OCI-LY1 (cell line): ENCODE measurements around the gene TNFSF4.

Experiments
- H2AFZ ChIP-seq: fragments of 200-600 bp; sonication (generic), shearing (Covaris generic); 2 replicates; pipeline ENCODE4 v1.6.0; 2014; ENCODE audit warnings: antibody characterized with exemption, mild to moderate bottlenecking, low read length
- H3F3A ChIP-seq: fragments of 200-600 bp; sonication (generic), shearing (Covaris generic); 2 replicates; pipeline ENCODE4 v1.6.0; 2014; ENCODE audit warnings: mild to moderate bottlenecking, antibody characterized with exemption, low read length, moderate library complexity; ENCODE audit not compliant: insufficient read depth
- H3K27ac ChIP-seq: fragments of 200-600 bp; sonication (generic); 2 replicates; pipeline ENCODE4 v1.5.1; 2014; ENCODE audit warnings: low read length, mixed run types, mild to moderate bottlenecking, low read depth; ENCODE audit not compliant: poor library complexity, severe bottlenecking
- H3K27me3 ChIP-seq: fragments of 200-600 bp; sonication (generic); 2 replicates; pipeline ENCODE4 v1.6.0; 2014; ENCODE audit warnings: antibody characterized with exemption, mild to moderate bottlenecking, low read length, moderate library complexity; ENCODE audit not compliant: insufficient read depth
- H3K36me3 ChIP-seq: fragments of 200-600 bp; sonication (generic); 2 replicates; pipeline ENCODE4 v1.6.1; 2014; ENCODE audit warnings: mild to moderate bottlenecking, antibody characterized with exemption, low read length, moderate library complexity, mixed read lengths; ENCODE audit not compliant: insufficient read depth
- H3K4me1 ChIP-seq: fragments of 200-600 bp; sonication (generic); 2 replicates; pipeline ENCODE4 v1.5.1; 2014; ENCODE audit warnings: mild to moderate bottlenecking, low read length, moderate library complexity; ENCODE audit not compliant: insufficient read depth, severe bottlenecking
- H3K4me2 ChIP-seq: fragments of 200-600 bp; sonication (generic), shearing (Covaris generic); 2 replicates; pipeline ENCODE4 v1.6.1; 2014; ENCODE audit warnings: low read length
- H3K4me3 ChIP-seq: fragments of 200-600 bp; sonication (generic); 2 replicates; pipeline ENCODE4 v1.5.1; 2014; ENCODE audit warnings: low read length, low read depth, mild to moderate bottlenecking, mixed read lengths; ENCODE audit not compliant: poor library complexity, severe bottlenecking
- H3K79me2 ChIP-seq: fragments of 200-600 bp; shearing (Covaris generic); 2 replicates; pipeline ENCODE4 v1.6.1; 2016; ENCODE audit warnings: mixed run types, low read length, mixed read lengths; ENCODE audit not compliant: insufficient read depth
- H3K9ac ChIP-seq: fragments of 200-600 bp; sonication (generic), shearing (Covaris generic); 2 replicates; pipeline ENCODE4 v1.6.1; 2014; ENCODE audit warnings: mild to moderate bottlenecking, low read length, mixed read lengths
- H3K9me2 ChIP-seq: fragments of 200-600 bp; sonication (generic), shearing (Covaris generic); 2 replicates; pipeline ENCODE4 v1.6.1; 2014; ENCODE audit warnings: low read depth, mild to moderate bottlenecking, low read length, mixed read lengths
- H3K9me3 ChIP-seq: fragments of 200-600 bp; shearing (Covaris generic); 2 replicates; pipeline ENCODE4 v1.6.1; 2014; ENCODE audit warnings: low read length, mixed read lengths
- H4K20me1 ChIP-seq: fragments of 200-600 bp; sonication (generic), shearing (Covaris generic); 2 replicates; pipeline ENCODE4 v1.6.0; 2016; ENCODE audit warnings: mild to moderate bottlenecking, low read length; ENCODE audit not compliant: insufficient read depth
- CTCF ChIP-seq: fragments of 200-600 bp; sonication (generic), shearing (Covaris generic); IDR thresholded peaks from 2 replicates; pipeline ENCODE4 v1.5.1; 2017; ENCODE audit warnings: mild to moderate bottlenecking, antibody characterized with exemption, low read length, moderate library complexity, mixed read lengths
- EZH2 ChIP-seq: fragments of 200-600 bp; sonication (generic), shearing (Covaris generic); IDR thresholded peaks from 2 replicates; pipeline ENCODE4 v1.8.0; 2017; ENCODE audit warnings: borderline replicate concordance, mixed run types, mild to moderate bottlenecking, antibody characterized with exemption, low read length, moderate library complexity, mixed read lengths

The TNFSF4 gene

GRCh38 chr1:173195596-173196088, 11.5 kb downstream of the TNFSF4 start:
- Histone ChIP-seq H3K9me3 (no peaks in the 10 kb centered on the region), H4K20me1 (no peaks in the 10 kb centered on the region), H3K27me3 (no peaks in the 10 kb centered on the region), H3K4me2 (no peak overlapping the region), H3K79me2 (no peaks in the 10 kb centered on the region), H3K36me3 (no peaks in the 10 kb centered on the region), H2AFZ (no peak overlapping the region), H3K9ac (no peak overlapping the region), H3K4me1 (peaks cover 13% of the 10 kb centered on the region), H3F3A (no peaks in the 10 kb centered on the region), H3K9me2 (no peaks in the 10 kb centered on the region), H3K27ac (no peak overlapping the region), H3K4me3 (no peak overlapping the region)
- TF ChIP-seq EZH2 (no peak), CTCF (no peak)

- no peaks in the 10 kb centered on the region for H3K79me2 ChIP-seq
- no peaks in the 10 kb centered on the region for H3K9me2 ChIP-seq
- H3K9me3 ChIP-seq: no peaks in the 10 kb centered on the region
- H3K27ac ChIP-seq: no peak overlapping the region
- peaks cover 19% of the 10 kb centered on the region for H3K4me1 ChIP-seq
- H3F3A ChIP-seq: no peaks in the 10 kb centered on the region
- no peak overlapping the region for H3K4me3 ChIP-seq
- H3K9ac ChIP-seq: no peak overlapping the region
- TF ChIP-seq CTCF: no peak
- no peak for TF ChIP-seq EZH2
- H3K36me3 ChIP-seq: no peaks in the 10 kb centered on the region
- H4K20me1 ChIP-seq: no peaks in the 10 kb centered on the region
- H2AFZ ChIP-seq: no peak overlapping the region
- H3K27me3 ChIP-seq: no peaks in the 10 kb centered on the region
- no peak overlapping the region for H3K4me2 ChIP-seq
These were observed 13.5 kb downstream of the TNFSF4 start for GRCh38 chr1:173193639-173194038.

GRCh38 chr1:173191011-173191705, 16.0 kb downstream of the TNFSF4 start:
- TF ChIP-seq CTCF (no peak), EZH2 (no peak)
- H4K20me1 ChIP-seq: no peaks in the 10 kb centered on the region
- no peaks in the 10 kb centered on the region for H3K27me3 ChIP-seq
- peaks cover 19% of the 10 kb centered on the region for H3K4me1 ChIP-seq
- no peak overlapping the region for H3K4me2 ChIP-seq
- H3K36me3 ChIP-seq: no peaks in the 10 kb centered on the region
- H3K9ac ChIP-seq: no peak overlapping the region
- H3K27ac ChIP-seq: no peak overlapping the region
- no peaks in the 10 kb centered on the region for H3K9me2 ChIP-seq
- no peak overlapping the region for H2AFZ ChIP-seq
- H3K4me3 ChIP-seq: no peak overlapping the region
- no peaks in the 10 kb centered on the region for H3K9me3 ChIP-seq
- H3K79me2 ChIP-seq: no peaks in the 10 kb centered on the region
- H3F3A ChIP-seq: no peaks in the 10 kb centered on the region
